ENCODE results near the gene USP9X.

GRCh38 chrX:41100200-41100599 lies 15.0 kb downstream of the USP9X start:
- no peak for TF ChIP-seq CTCF (IDR thresholded peaks at IDR 0.05; ENCODE audit: low read depth, low read length)
- TF ChIP-seq EZH2phosphoT487 (IDR thresholded peaks at IDR 0.05; ENCODE audit: low read depth): no peak
